NT2/D1 (cell line): ENCODE measurements around the gene DCDC2C.

ENCODE experiments used
- SUZ12 ChIP-seq: IDR thresholded peaks from 2 replicates; pipeline ENCODE4 v1.6.1; 2011; ENCODE audit not compliant: insufficient read length, insufficient read depth; ENCODE audit errors: extremely low read depth
- YY1 ChIP-seq: IDR thresholded peaks from 2 replicates; pipeline ENCODE4 v1.6.1; 2011; ENCODE audit not compliant: insufficient read length, insufficient read depth
- ZNF274 ChIP-seq: IDR thresholded peaks from 2 replicates; pipeline ENCODE4 v1.6.1; 2011; ENCODE audit warnings: mild to moderate bottlenecking, low read depth, low read length

- TF ChIP-seq YY1 (no peak), ZNF274 (no peak), SUZ12 (no peak)
These were observed 3.5 kb downstream of the DCDC2C start for GRCh38 chr2:3706892-3707291.
